Activated naive CD4-positive, alpha-beta T cell treated with Interleukin-2 at 50 U/mL for 16 hours (primary cell): ENCODE results near the gene ABHD10.

Experiments used
- DNase-seq: peaks from one replicate; pipeline ENCODE4 v3.0.0-alpha.2; 2020

Gene ABHD10

GRCh38 chr3:111967068-111967467 is 11.8 kb upstream of the ABHD10 start:
- no peak for DNase-seq

GRCh38 chr3:111967651-111968274 is 11.1 kb upstream of the ABHD10 start:
- DNase-seq = peak; percentile 82

DNA sequence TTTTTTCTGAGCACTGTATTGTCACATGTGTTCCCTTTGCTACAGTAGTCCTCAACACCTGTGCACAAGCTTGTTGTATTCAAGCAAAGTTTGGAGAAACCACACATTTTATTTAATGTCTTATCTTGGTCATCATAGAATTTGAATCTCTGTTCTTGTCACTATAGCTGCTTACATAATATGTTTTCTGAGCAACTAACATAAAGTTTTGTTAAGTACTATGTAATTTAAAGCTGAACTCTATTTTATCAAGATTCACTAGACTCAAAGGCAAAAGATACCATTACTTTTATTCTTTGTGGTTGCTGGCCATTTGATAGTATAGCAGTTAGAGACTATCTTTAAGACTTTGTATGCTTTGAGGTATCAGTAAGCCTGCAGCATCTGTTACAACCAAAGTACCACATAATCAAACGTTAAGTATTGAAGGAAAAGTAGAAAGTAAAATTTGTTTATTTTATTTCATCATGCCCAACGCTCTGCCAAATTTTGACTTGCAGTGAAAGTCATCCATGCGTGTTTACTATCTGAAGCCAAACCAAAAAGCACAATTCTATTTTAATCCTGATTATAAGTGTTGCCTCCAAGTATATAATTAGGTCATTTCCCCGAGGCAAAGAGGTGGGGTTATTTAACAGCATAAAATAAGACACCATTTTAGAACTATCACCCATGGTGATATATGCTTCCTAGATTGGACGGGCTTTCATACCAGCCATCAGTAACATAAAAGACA is 10.3 kb upstream of the ABHD10 start:
- no peak for DNase-seq

DNA sequence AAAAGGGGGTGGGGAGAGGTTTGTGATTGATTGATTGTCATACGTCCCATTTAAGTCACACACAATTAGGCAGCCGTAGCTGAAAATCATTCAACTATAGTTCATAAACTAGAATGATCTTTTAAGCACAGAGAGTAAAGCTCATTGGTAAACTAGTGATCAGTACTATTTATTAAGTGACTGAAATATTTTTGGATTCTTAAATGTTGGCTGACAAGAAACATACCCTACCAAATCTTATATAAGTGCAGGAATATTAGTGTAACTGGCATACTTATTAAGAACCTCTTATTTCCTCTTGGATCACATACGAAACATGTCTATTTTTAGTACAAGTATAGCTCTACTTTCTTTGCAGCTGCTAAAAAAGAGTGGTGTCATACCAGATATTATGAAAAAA is 8.4 kb upstream of the ABHD10 start:
- no peak for DNase-seq

DNA sequence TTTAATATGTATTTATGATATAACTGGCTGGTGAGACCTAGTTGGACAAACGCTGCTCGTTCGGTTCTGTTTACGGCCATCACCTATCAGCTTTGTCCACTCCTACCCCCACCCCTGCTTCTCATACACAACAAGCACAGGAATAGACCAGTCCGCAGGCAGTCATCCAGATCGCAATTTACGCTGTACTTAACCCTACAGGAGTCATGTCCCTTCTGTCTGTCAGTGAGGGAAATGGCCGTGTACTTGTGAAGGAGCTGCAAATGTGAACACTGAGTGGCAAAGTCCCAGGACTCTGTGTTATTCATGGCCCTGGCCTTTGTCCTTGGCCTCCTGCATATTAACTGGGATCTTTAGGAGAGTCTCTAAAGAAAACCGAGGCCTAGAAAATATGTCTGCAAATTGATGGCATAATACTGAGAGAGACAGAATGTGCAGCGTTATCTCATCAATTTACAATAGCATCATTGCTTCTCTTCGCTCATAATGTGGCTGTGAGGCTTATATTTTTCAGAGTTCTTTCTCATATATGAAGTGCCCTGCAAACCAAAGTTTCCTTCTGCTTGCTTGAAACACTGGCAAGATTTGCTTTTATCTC is 7.2 kb upstream of the ABHD10 start:
- no peak for DNase-seq

DNA sequence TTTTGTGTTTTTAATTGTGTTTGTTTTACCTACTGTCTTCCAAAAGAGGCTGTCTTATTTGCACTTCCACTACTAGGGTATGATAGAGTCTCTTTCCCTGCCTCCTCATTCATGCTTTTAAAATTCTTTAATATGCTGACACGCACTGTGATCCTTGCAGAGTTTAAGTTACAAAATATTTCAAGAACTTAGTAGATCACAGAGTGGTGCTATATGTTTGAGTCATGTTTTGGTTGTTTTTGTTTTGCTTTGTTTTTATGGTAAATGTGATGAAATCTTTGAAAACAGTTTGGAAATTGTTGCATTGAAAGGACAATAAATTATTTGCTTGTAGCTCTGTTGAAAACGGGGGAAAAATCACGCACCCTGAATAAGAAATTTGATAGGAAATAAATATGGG is 5.9 kb upstream of the ABHD10 start:
- DNase-seq = no peak

GRCh38 chr3:111975131-111975530 is 3.7 kb upstream of the ABHD10 start:
- DNase-seq = no peak

DNA sequence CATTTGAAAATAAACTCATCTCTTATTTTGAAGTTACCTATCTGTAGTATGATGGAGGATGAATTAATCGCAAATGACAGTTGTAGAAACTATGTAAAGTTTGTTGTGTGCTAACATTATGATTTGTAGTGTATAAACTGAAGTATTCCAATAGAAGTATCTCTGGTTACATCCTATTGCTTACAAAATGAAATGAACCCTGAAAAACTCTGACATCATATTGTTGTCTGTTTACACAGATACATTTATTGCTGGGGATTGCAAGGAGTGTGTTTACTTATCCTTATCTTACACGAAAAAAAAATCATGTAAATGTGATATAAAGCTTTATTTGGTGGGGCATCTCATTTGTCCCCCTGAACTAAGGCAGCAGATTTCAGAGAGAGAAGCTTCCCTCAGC is 2.6 kb upstream of the ABHD10 start:
- DNase-seq = no peak

GRCh38 chr3:111979434-111980038 is 710 bp downstream of the ABHD10 start:
- DNase-seq = no peak

- peak; percentile 73 for DNase-seq
Measured at GRCh38 chr3:111980716-111981456, 2.1 kb downstream of the ABHD10 start.

DNA sequence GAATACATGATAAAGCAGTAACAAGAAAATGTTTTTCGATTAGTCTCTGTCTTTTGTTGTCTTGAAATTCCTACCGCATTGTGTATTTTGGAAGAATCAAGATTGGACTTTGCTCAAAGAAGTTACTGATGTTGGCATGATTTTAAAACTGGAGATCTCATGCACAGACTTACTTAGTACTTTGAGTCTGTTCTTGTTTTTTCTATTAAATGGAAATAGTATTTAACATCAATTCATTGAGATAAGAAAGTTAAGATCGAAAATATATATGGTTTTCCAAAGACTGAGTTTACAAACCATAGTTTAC is 2.6 kb downstream of the ABHD10 start:
- no peak for DNase-seq

- DNase-seq = no peak
Measured at GRCh38 chr3:111984636-111985298, 5.9 kb downstream of the ABHD10 start.

GRCh38 chr3:111986800-111987199 is 8.0 kb downstream of the ABHD10 start:
- DNase-seq = no peak

DNA sequence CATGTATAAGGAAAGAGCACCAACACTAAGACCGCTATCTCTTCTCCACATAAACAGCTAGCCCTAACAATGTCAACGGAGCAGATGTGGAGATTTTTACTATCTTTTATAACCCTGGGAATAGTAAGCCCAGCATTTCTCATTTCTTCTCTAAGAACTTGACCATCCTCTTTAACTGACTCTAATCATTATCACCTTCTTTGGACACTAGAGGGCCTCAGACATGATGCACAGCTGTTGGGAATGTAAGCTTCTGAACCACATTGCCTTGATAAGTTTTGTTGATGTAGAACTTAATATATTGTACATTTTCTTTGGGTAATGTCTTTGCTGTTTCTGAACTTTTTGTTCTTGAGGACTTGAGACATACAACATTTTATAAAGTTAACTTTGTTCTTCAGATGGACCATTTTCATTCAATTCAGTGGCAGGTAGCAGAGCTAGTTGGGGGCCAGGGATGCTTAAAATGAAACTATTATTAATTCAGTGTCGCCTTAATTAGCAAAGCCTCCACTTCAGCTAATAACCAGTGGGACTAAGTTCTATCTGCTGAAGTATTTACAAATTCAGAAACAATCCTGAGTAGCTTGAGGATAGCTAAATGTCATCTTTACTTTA is 10.3 kb downstream of the ABHD10 start:
- no peak for DNase-seq

GRCh38 chr3:111993038-111993437 is 14.2 kb downstream of the ABHD10 start:
- DNase-seq = no peak

GRCh38 chr3:111998636-111999483 is 20.0 kb downstream of the ABHD10 start, which contains the start of gene TAGLN3:
TAGLN3 (plus strand) TSS chr3:111998922; CDS start chr3:111999423, 501 bp downstream.
- no peak for DNase-seq

GRCh38 chr3:111999484-112000324 is 20.9 kb downstream of the ABHD10 start:
- no peak for DNase-seq

DNA sequence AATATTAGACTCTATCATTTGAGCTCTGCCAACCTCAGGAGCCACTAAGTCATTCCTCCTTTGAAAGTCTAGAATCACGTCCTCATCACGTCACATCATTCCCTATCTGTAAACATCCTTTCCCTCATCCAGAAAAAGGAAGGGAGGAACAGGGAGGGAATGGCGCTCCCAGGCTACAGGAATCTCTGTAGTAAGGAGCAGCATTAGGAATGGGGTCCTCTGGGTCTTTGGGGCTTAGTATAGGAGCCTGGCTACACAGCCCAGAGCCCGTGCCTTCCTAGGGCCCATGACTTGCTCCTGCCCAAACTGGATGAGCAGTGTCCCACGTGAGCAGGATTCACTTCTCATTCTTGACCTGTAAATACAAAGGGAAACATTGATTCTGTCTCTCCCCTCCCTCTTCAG is 21.5 kb downstream of the ABHD10 start:
- no peak for DNase-seq

- DNase-seq = no peak
Measured at GRCh38 chr3:112000966-112001365, 22.1 kb downstream of the ABHD10 start.

- DNase-seq = no peak
Measured at GRCh38 chr3:112001526-112001925, 22.7 kb downstream of the ABHD10 start.
